Measurements from ENCODE around the gene STRAP.

GRCh38 chr12:15942475-15942874 is 60.3 kb downstream of the STRAP start:
- no peak for TF ChIP-seq CTCF (IDR thresholded peaks at IDR 0.05; ENCODE audit: low read depth, low read length)
- no peak for TF ChIP-seq EZH2phosphoT487 (IDR thresholded peaks at IDR 0.05; ENCODE audit: low read depth)
